Erythroblast (primary cell): ENCODE results near the gene WDR88.

Experiments
- GATA1 ChIP-seq: IDR thresholded peaks from 2 replicates; pipeline ENCODE4 v1.6.1; 2011; ENCODE audit warnings: low read depth, mild to moderate bottlenecking, control low read depth, low read length, moderate library complexity
- POLR2A ChIP-seq: IDR thresholded peaks from 2 replicates; pipeline ENCODE4 v1.6.1; 2011; ENCODE audit warnings: mild to moderate bottlenecking, low read length

GRCh38 chr19:33132425-33132824 is 511 bp downstream of the WDR88 start:
- TF ChIP-seq POLR2A (no peak), GATA1 (no peak)
